HG02588 (cell line): Measurements from ENCODE around the gene SOCS7.

Experiments used
- ATAC-seq: cut with Tn5 transposase; IDR thresholded peaks from one replicate; pipeline ENCODE4 v1.9.1; 2021; ENCODE audit warnings: mild to moderate bottlenecking, moderate library complexity; ENCODE audit not compliant: unreplicated experiment

The SOCS7 gene, protein sequence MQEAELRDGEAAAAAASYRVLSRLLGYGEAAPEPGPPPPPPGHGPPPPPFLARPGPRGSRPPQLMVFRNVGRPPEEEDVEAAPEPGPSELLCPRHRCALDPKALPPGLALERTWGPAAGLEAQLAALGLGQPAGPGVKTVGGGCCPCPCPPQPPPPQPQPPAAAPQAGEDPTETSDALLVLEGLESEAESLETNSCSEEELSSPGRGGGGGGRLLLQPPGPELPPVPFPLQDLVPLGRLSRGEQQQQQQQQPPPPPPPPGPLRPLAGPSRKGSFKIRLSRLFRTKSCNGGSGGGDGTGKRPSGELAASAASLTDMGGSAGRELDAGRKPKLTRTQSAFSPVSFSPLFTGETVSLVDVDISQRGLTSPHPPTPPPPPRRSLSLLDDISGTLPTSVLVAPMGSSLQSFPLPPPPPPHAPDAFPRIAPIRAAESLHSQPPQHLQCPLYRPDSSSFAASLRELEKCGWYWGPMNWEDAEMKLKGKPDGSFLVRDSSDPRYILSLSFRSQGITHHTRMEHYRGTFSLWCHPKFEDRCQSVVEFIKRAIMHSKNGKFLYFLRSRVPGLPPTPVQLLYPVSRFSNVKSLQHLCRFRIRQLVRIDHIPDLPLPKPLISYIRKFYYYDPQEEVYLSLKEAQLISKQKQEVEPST

DNA sequence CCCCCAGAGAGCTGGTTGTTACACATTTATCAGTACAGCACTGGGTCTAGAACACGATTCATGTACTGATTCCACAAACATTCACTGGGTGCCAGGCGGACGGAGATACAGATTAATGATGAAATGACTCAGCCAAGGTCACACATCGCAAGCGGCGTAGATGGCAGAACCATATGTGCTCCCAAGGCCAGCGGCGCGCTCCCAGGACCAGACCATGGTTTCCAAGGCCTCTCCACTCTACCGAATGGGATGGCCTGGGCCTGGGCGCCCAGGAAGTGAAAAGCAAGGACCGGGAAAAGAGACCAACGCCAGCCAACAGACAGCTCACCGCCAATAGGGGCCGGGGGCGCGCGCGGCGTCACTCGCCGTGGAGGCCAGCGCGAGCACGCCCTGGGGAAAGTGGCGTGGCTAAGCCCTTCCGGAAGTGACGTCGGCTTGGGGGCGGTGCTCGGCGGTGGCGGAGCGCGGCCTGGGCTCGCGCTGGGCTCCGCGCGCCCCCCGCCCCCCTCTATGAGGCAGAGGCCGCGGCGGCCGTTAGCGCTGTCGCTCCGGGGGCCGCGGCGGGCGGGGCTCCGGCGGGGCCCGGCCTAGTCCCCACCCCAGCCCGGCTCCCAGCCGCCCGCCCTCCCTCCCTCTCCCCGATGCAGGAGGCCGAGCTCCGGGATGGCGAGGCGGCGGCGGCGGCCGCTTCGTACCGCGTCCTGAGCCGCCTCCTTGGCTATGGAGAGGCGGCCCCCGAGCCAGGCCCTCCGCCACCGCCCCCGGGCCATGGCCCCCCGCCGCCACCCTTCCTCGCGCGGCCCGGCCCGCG lies at the start of gene SOCS7:
SOCS7 (plus strand) TSS at position 433 of the 811 bp plus-strand sequence; CDS start at position 642, 209 bp downstream.
- ATAC-seq, result peak; percentile 88

DNA sequence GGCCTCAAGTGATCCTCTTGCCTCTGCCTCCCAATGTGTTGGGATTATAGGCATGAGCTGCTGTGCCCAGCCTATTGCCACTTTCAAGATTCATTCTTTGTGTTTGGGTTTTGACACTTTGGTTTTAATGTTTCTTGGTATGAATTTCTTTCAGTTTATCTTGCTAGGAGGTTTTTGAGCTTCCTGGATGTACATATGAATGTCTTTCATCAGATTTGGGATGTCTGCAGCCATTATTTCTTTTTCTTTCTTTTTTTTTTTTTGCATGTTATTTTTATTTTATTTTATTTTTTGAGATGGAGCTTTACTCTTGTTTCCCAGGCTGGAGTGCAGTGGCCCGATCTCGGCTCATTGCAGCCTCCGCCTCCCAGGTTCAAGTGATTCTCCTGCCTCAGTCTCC lies 36.1 kb upstream of the SOCS7 start:
- no peak for ATAC-seq

DNA sequence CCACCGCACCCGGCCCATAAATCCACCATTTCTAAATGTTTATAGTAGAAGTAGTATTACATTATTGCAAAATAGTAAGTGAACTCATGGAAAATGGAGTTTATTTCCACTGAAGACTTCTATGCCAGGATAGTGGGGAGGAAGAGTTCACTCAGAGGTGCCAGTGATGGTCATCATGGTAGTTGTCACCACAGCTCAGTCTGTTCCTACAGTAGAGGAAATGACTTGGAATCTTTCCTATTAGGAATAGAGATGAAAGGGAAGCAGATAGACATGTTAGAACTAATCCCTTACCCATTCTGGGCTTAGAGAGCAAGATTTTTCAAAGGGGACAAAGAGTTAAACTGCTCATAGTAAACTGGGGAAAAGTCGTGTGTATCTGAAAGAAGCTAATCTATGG lies 34.6 kb upstream of the SOCS7 start:
- ATAC-seq, result no peak

DNA sequence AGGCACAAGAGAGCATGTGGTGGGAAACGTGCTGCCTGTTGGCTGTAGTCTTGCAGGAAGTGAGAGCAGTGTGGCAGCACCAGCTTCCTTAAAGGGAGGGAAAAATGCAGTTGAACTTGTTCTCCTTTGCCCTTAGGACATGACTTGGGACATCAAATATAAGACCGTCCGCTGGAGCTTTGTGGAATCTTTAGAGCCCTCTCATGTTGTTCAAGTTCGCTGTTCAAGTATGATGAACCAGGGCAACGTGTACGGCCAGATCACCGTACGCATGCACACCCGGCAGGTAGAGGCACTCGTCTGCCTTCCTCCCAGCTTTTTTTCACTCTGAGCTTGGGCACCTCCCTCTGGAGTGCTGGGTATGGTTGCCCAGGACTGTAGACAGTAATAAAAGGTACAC lies 31.2 kb upstream of the SOCS7 start:
- ATAC-seq, result no peak

DNA sequence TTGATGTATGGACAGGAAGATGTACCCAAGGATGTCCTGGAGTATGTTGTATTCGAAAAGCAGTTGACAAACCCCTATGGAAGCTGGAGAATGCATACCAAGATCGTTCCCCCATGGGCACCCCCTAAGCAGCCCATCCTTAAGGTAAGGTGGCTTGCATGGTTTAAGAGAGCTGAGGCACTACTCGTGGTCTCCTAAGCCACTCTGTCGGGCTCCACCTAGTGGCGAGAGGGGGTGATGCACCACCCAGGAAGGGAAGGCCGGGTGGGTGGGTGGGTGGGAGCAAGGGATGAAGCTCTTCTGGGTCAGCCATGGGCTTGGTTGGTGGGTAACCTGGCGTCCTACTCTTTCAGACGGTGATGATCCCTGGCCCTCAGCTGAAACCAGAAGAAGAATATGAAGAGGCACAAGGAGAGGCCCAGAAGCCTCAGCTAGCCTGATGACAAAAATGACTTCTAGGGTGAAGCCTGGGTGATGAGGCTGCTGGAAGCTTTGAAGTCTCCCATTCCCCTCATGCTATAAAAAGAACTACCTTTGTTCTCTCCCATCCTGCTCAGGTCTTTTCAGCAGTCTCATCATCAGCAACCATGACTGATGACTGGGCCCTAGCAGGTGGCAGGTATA lies 29.4 kb upstream of the SOCS7 start:
- ATAC-seq, result no peak

DNA sequence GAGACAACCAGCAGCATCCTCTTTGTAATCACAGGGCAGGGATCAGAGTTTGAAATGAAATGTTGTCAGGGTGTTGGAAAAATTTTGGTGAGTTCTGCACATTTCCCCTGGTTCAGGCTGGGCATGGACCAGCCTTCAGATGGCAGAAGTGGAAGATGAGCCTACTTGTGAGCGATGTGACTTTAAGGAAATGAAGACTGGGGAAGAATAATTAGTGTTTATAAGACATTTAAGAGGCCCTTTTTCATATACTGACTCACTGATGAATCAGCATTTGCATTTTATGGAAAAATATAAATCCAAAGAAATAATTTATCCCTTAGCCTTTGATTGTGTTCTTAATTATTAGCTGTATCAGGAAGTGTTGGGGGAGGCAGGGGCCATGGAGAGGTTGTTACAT lies 28.7 kb upstream of the SOCS7 start:
- ATAC-seq, result no peak

DNA sequence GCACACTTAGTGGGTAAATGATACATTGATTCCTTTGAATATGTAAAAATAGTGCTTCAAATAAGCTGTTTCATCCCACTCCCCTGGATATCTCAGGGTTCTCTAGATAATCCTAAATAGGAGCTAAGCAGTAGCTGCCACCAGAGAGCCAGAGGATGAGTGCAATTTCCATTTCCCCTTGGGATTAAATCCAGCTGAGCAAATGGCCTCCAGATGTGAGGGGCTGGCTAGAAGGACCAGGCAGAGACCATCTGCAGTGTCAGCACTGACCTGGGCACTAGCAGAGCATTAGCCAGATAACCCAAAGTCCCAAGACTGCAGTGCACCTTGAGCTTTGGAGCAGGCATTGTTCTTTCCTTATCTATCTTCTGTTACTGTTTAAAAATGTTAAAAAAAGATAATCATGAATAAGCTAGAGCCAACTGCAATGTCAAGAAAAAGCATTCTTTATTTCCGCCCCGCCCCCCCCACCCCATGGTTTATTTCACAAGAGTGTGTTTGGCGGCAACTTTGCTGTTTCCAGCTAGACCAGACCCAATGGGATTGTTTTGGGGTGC lies 27.4 kb upstream of the SOCS7 start:
- no peak for ATAC-seq

DNA sequence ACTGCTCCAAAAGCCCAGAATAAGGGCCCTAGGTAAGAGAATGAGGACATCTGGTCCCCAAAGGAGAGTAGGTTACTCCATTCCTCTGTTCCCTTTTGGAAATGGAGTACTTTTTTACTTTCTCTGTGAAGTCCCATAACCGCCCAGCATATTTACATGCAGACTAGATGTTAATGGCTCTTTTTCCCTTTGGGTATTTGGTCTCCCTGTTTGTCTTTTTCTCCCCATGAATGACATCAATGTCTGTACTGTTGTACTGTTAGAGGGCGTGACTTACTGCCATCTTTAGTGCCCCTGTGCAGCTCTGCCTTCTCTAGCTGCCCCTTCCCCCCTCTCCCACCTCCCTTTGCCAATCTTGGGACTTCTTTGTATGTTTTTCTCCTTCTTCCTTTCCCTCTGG lies 26.9 kb upstream of the SOCS7 start:
- ATAC-seq, result no peak

DNA sequence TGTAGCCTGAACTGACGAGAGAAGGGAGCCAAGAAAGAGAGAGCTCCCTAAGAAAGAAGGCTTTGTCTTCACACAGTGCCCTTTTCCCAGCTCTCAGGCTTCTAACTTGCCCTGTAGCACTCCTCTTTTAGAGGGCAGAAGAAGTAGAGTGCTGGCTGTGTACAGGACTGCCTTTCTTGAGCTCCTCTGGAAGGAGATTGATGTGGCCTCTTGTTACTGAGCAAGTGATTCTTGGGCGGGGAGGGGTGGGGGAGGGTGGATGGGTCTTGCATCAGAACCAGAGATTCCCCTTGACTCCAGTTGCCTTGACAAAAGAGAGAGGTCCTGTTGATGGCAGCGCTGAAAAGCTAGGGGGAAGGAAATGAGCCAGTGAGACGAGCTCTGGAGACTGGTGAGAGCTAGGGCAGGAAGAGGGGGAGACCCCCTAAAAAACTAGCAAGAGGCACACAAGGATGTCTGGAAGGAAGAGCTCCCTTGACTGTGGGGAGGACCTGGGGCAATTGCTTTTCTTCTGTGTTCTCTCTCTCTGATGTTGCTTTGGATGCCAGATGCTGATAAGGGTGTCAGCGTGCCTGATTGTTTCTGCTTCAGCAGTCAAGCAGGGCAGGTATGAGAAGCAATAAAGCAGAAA lies 26.3 kb upstream of the SOCS7 start:
- no peak for ATAC-seq

DNA sequence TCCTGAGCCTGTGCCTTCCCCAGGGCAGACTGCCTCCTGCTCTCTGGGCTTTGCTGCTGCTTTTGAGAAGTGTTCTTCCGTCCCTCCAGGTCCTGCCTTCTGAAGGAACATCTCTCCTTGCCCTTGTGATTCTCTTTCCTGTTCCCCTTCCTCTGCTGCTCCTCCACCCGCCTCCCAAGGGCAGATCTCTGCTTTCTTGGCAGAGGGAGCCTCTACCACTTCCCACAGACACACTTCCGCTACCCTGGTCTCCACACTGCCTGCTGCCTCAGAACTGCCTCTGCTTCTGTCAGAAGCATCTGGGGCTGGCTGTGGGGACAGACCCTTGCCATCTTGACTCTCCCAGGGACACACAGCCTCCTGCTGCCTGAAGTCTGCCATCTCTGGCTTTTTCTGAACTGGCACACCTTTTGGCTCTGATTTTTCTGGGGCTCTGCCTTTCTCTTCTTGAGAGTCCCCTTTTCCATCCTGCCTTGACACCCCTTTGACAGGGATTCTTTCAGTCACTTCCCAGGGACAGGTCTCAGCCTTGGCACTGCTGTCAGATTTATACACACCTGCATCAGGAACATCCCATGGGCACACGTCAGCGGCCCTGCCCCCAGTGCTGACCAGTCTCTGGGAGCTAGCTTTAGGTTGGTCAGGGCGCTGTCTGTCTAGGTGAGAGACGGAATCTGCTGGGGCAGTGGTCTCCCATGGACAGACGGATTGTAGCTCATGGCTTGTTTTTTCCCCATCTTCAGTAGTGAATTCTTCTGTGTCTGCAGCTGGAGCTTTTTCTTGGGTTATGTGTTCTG lies 24.4 kb upstream of the SOCS7 start:
- no peak for ATAC-seq

DNA sequence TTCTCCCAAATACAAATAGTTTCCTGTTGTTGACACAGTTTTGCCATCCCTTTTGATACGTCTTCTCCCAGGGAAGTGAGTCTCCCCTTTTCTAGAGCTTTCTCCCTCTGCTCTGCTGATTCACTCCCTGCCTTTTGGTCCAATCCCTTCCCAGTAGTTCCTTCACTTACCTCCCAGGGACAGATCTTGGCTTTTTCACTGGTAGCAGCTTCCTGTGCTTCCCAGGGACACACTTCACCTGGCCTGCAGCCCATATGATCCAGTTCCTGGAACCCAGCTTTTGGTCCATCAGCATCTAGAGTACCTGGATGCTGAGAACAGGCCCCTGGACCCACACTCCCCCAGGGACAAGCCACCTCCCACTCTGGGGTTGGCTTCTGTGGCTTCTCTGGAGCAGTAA lies 23.7 kb upstream of the SOCS7 start:
- no peak for ATAC-seq

DNA sequence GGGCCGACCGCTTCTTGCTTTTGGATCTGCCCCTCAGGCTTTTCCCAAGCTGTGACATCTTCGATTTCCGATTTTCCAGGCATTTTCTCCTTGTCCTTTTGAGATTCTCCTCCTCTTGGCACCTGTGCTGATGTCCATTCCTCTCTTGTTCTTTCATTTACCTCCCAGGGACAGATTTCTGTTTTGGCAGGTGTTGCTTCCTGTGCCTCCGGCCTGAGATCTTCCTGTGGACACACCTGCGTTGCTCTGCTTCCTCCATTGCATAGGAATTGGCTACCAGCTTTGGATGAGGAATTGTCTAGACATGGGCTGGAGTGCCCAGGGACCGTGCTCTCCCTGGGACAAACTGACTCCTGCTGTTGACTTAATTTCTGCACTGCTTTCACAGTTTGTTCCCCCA lies 23.0 kb upstream of the SOCS7 start:
- no peak for ATAC-seq

DNA sequence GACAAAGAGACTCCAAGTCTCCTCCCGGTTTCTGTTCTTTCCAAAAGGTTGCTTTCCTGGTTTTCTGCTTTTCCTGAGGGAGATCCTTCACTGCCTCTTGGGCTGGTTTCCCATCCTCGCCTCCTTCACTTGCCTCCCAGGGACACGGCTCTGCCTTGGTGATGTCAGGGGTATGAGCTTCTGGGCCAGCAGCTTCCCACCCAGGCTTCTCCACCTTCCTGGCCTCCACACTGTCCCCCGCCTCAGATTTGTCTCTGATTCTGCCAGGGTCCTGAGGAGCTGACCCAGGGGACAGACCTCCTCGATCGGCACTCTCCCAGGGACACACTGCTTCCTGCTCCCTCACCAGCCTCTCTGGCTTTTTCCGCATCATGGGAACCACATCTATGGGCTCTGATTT lies 22.4 kb upstream of the SOCS7 start:
- no peak for ATAC-seq

DNA sequence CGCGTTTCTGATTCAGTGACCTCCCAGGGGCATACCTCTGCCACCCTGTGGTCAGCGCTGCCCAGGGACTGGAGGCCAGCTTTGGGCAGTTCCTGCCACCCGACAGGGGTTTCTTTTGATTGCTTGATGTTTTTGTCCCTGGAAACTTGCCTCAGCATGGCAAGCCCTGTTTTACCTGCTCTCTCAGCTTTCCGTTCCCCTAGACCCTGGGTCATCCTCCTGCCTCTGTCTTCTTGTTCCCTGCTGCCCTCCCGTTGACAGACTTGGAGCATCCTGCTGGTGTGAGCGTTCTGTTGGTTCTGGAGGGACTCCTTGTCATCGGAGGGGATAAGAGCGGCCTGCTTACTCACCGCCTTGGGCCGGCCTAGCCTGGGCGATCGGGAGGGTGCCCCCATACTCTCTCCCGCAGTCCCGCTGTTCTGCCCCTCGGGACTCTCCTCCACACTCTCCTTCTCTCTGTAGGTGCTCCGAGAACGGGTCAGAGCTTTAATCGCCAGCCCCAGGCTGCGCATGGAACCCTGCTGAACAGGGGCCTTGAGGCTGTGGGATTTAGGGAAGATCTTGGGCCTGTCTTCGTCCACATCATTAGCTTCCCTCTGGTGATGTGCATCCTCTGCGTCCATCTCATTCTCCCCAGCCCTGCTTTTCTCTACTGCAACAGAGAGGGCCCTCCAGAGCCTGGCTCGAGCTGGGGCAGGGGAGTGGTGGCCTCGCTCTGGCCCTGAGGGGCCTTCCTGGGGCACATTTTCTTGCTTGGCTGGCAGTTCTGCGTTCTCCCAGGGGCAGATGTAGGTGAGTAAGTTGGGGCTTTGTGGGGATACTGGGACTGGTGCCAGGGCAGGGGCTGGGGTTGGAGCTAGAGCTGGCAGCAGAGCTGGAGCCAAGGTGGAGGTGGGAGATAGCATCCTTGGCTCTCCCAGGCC lies 21.6 kb upstream of the SOCS7 start:
- ATAC-seq, result no peak

DNA sequence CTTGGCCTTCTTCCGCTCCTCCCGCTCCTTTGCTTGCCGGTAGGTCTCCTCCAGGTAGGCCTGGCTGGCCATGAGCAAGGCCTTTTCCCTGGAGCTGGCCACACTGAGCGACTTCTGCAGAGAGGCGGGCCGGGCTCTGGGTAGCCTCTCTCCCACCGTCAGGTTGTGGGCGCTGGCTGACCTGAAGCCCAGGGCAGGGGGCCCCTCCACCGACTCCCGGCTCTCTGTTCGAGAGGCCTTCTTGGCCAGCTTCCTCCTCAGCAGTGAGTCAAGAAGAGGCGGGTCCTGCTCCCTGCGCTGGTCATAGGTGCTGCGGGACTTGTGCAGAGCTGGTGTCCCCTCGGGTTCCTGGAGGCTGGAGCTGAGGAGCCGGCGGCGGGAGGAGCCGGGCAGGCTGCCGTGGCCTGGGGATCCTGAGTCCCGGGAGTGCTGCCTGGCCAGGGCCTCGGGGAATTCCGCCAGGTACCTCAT lies 20.7 kb upstream of the SOCS7 start:
- ATAC-seq, result no peak

DNA sequence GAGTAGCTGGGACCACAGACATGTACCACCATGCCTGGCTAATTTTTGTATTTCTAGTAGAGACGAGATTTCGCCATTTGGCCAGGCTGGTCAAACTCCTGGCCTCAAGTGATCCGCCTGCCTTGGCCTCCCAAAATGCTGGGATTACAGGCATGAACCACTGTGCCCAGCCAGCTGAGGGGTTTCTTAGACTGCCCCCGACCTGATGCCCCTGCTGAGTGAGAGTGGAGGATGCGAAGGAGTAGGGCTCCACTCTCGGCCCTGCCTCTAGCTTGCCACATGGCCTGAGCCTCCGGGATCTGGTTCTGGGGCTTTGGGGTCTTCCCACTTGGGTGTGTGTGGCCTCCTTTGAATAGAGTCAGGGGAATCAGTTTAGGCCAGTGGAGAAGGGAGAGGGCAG lies 18.9 kb upstream of the SOCS7 start:
- ATAC-seq, result no peak

DNA sequence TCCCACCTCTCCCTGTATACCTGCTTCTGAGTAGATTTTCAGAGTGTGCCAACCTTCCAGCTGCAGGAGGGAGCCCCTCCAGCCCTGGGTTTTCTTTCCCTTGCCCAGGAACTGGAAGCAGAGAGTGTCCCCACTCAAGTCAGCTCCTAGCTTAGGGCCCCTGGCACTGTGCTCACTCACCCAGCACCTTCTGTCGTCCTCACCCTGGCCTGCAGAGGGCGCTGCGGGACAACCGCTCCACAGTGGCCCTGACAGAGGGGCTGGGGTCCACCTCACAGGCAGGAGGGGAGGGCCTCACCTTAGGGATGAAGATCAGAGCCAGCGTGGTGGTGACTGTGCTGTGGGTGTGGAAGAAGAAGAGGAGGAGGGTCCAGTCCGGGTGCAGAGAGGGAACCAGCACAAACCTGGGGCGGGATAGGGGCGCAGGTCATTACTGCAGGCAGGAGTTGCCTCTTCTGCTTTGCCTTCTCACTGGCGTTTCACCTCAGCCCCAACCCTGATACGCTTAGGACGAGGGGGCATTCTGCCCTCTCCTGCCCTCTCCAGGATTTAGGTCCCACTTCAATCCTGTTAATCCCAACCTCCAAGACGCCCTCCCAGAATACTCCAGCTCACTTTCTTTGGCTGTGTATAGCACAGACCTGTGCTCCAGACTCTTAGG lies 17.9 kb upstream of the SOCS7 start:
- ATAC-seq, result no peak
